ENCODE results near the gene WT1. TPM values are rescaled to one million over a fixed set of nuclear protein-coding genes. Genes with fewer than 3 reads are reported as not detected.

The WT1 gene
- total and polyA plus RNA-seq, 2 donors (not counting 3 experiments of a cell fraction or from before 2014, with no cell fraction given) = not detected

- intact Hi-C loops (cut with micrococcal nuclease) = no loop called here
Measured at GRCh38 chr11:32405592-32405991, 29.7 kb downstream of the WT1 start.

More at GRCh38 chr11:32405592-32405991, 29.7 kb downstream of the WT1 start:
- CTCF ChIA-PET = no interaction called here
- H3K4me1 ChIP-seq (ENCODE audit: control insufficient read depth, extremely low read depth, insufficient read depth, low read length) = no peaks in the 10 kb centered on the region
- H3K36me3 ChIP-seq (ENCODE audit: control insufficient read depth in 2 of 2, extremely low read depth in 1 of 2, insufficient read depth in 2 of 2, low read length in 2 of 2) = no peaks in the 10 kb centered on the region
- H3K9me3 ChIP-seq (replicated peaks; ENCODE audit: control insufficient read depth, insufficient read depth, low read length) = no peaks in the 10 kb centered on the region
- DNase-seq (ENCODE audit: low read depth, low spot score) (no peak), FAIRE-seq (no peak)
- no peaks in the 10 kb centered on the region for H3K79me2 ChIP-seq (ENCODE audit: control insufficient read depth, insufficient read depth, low read length)
- no peak overlapping the region for H2AFZ ChIP-seq (ENCODE audit: low read depth, low read length)
- no peaks in the 10 kb centered on the region for H3K9me1 ChIP-seq (replicated peaks; ENCODE audit: control insufficient read depth, extremely low read depth, insufficient read depth, low read length)
- no peak for TF ChIP-seq GATA2 (IDR thresholded peaks at IDR 0.05; ENCODE audit: insufficient read depth, insufficient read length, low read depth, low read length)
- no peak for TF ChIP-seq POLR2AphosphoS5 (IDR thresholded peaks at IDR 0.05; ENCODE audit: insufficient read depth, low read depth, low read length)
- TF ChIP-seq FOS (IDR thresholded peaks at IDR 0.05; ENCODE audit: borderline replicate concordance, insufficient read depth, low read length) = no peak
- no peak for TF ChIP-seq CTCF (IDR thresholded peaks at IDR 0.05; ENCODE audit: extremely low read depth in 1 of 2, insufficient read depth in 1 of 2, low read depth in 1 of 2, low read length in 2 of 2)
- TF ChIP-seq MAX (IDR thresholded peaks at IDR 0.05; ENCODE audit: insufficient read depth, insufficient read length) = no peak
- no peak for TF ChIP-seq JUN (IDR thresholded peaks at IDR 0.05; ENCODE audit: borderline replicate concordance, insufficient read depth, insufficient read length, low read depth)
- no peak for TF ChIP-seq MYC (IDR thresholded peaks at IDR 0.05; ENCODE audit: low read depth, low read length)
- H3K27me3 ChIP-seq (ENCODE audit: control insufficient read depth in 2 of 2, insufficient read depth in 2 of 2, low read length in 2 of 2) = no peaks in the 10 kb centered on the region
- no peak overlapping the region for H3K27ac ChIP-seq (ENCODE audit: insufficient read depth, low read depth, low read length)
- POLR2A ChIA-PET = no interaction called here
- dilution Hi-C loops (cut with MboI; ENCODE audit: extremely low pct_ligation_motif_present, low sequenced_read_pairs) = no loop called here
- no TSS peak for BruUV-seq (replicated peaks)
- no peak overlapping the region for H3K4me2 ChIP-seq (ENCODE audit: insufficient read depth, low read length)
- H3K9ac ChIP-seq (replicated peaks; ENCODE audit: extremely low read depth, insufficient read depth, low read length) = no peak overlapping the region
- no peaks in the 10 kb centered on the region for H4K20me1 ChIP-seq (replicated peaks; ENCODE audit: control insufficient read depth, extremely low read depth, insufficient read depth, low read length)
- H3K4me3 ChIP-seq (replicated peaks in 1 of 3; ENCODE audit: insufficient read depth in 1 of 3, low read depth in 1 of 3, low read length in 3 of 3) = no peak overlapping the region

Data from endothelial cell of umbilical vein (primary cell).